Measurements from ENCODE around the gene TCN2.
"Not testable (repeated sequence)": the region's sequence is repeated elsewhere in the genome, so short reads cannot be mapped to it uniquely, and the experiment has no call there.

The TCN2 gene

DNA sequence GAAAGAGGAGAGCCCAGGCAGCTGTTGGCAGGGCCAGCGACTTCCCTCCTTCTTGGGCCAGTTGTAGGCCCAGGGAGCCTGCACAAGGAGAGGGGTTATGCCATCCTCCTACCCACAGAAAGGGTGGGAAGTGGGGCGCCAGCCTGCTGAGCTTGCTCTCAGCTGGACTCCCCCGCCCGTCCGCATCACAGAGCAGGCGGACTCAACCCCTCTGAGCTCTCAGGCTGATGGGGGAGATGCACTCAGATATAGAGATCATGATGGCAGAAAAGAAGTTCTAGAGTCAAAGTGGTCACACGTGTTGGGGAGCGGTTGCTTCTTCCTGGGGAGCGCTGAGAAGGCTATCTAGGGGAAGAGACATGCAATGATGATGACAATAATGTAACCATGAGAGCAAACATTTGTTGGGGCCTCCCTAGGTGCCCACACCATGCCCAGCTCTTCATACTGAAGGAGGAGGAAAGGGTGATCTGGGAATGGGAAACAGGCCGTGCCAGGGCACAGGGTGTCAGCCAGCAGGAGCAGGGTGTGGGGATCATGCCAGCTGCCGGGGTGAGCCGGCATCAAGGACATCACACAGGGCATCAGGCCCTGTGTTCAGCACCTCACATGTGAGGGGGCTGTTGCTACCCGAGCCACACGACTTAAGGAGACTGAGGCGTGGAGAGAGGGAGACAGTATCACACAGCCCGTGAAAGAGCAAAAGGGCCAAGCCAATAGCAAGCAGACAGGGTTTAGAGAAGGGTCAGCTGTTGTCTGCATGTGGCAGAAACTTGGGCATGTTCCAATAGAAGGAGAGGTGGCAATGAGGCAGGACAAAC is 36.3 kb downstream of the TCN2 start:
- no peak for DNase-seq (ENCODE audit: low read depth in 3 of 3, low spot score in 1 of 3)

GRCh38 chr22:30646518-30647160 is 39.7 kb downstream of the TCN2 start:
- no peak for DNase-seq (ENCODE audit: low read depth in 3 of 3, low spot score in 1 of 3)

- no peak for DNase-seq (ENCODE audit: low read depth in 3 of 3, low spot score in 1 of 3)
Observed at GRCh38 chr22:30647536-30647935, 40.6 kb downstream of the TCN2 start.

GRCh38 chr22:30648825-30649224 is 41.9 kb downstream of the TCN2 start:
- no peak for DNase-seq (ENCODE audit: low read depth in 3 of 3, low spot score in 1 of 3)

DNA sequence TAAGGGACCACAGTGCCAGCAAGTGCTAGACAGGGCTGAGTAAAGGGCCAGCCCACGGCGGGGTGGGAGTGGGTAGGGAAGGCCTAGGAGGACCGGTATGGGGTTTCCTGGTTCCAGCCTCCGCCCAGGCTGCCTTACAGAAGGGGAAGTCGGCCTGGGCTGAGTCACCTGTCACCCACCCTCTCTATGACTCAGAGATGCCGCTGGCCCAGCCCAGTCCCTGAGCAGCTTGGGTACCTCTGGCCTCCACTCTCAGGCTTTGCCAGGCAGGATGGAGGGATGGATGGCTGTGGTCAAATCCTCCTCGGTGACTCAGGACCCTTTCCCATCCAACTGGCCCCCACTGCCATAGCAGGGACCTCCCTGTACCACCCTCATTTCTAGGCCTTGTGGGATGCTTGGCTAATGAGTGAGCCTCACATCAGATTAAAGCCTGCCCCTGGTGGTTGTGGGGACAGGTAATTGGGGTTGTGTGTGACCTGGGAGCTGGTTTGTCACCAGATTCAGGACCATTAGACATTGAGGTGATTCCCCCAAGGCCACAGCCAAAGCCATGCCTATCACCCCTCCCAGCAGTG is 42.5 kb downstream of the TCN2 start:
- peak; percentile 50 to 70 (median 50) for DNase-seq (ENCODE audit: low read depth in 3 of 3, low spot score in 1 of 3)

- no peak for DNase-seq (ENCODE audit: low read depth in 3 of 3, low spot score in 1 of 3)
Observed at GRCh38 chr22:30650508-30651116, 43.6 kb downstream of the TCN2 start.

- no peak for DNase-seq (ENCODE audit: low read depth in 3 of 3, low spot score in 1 of 3)
Observed at GRCh38 chr22:30652852-30653251, 45.9 kb downstream of the TCN2 start.

DNA sequence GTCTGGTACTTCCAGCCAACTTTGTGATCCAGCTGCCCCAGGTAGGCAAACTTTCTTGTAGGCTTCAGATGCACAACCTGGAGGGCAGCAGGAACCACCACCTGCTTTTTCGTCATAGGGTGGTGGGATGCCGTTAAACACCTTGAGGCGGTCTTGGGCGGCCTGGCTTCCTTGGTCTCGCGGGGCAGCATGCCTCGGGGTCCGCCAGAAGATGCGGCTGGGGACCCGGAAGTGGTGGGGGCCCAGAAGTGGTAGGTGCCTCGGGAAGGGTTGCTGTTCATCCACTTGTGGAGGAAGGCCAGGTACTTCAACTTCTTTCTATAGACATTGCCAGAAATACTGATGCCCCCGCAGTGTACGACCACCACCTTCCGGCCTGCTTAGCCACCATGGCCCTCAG is 47.4 kb downstream of the TCN2 start:
- DNase-seq (ENCODE audit: low read depth in 3 of 3, low spot score in 1 of 3): no peak

- DNase-seq (ENCODE audit: low read depth in 3 of 3, low spot score in 1 of 3): no peak
Observed at GRCh38 chr22:30655532-30655931, 48.6 kb downstream of the TCN2 start.

GRCh38 chr22:30662040-30662439 is 55.1 kb downstream of the TCN2 start:
- no peak for DNase-seq (ENCODE audit: low read depth in 3 of 3, low spot score in 1 of 3)

- DNase-seq (ENCODE audit: low read depth in 3 of 3, low spot score in 1 of 3): no peak
Observed at GRCh38 chr22:30664798-30665197, 57.8 kb downstream of the TCN2 start.

- no peak for DNase-seq (ENCODE audit: low read depth in 3 of 3, low spot score in 1 of 3)
Observed at GRCh38 chr22:30665266-30665665, 58.3 kb downstream of the TCN2 start.

DNA sequence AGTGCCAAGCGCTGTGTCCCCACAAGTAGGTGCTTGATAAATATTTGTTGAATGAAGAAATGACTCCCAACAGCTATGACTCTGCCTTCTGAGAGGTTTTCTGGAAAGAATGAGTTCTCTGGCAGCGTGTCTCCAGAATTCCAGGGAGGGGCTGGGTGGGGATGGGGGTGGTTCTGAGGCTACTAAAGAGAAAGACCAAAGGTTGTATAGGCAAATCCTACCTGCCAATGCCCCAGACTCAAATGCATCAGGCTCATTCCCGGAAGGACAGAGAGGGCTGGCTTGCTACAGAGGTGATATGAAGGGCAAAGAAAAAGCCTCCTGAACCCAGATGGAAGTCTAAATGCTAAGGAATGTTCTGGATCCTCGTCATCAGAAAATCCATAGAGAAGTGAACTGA is 58.8 kb downstream of the TCN2 start:
- DNase-seq (ENCODE audit: low read depth in 3 of 3, low spot score in 1 of 3): no peak

DNA sequence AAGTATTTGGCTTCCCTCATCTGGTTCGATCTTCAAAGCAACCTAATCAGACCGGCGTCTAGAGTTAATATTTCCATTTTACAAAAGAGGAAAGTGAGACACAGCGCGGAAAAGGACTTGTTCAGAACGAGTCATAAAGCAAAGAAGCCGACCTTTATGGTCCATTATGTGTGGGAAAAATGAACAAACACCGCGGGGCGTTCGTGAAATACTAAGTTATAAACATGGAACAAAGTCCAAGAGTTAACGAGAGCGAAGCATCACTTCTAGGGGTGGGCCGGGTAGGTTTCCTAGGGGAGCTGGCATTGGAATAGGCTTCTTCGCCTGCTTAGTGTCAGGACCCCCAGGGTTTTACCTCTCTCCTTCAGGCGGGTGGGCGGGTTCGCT is 60.1 kb downstream of the TCN2 start:
- DNase-seq (ENCODE audit: low read depth in 3 of 3, low spot score in 1 of 3): no peak

DNA sequence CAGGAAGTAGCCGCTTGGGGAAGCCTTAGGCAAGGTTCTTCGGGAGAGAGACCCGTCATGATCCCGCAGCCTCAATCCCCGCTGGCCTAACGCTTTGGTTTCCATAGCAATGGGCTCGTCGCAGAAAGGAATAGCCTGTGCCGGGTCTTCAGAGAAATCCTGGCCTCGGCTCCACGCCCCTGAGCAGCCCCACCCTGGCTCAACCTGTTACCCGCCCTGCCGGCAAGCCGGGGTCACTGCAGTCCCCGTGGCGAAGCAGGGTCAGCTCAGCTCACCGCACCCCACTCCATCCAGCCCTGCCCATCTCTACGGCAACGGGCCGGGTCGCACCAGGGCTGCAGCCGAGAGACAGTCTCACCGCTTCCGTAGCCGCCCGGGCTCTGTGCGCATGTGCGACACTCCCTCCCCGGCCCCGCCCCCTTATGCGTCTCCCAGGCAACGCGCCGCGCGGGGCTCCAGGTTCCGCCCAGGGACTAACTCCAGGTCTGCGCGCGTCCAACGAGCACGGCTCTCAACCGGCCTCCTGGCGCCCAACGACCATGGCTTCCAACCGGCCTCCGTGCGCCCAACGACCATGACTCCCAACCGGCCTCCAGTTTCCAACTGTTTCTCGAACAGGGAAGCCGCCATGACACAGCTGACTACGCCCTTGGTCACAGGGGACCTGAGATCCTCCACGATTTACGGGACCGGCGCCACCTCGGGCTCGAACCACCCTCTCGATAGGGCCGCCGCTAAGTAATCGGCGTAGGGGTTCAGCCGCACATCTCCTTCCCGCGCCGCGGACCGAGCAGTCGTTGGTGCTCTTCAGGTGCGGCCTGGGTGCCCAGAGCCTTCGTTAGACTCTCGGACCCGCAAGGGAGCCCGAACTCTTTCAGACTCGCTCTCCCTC is 60.8 kb downstream of the TCN2 start, which contains the start of gene DUSP18:
Gene DUSP18, minus strand, starts transcription at position 382 of the 892 bp plus-strand sequence. CDS start 3,872 bp downstream, outside the sequence.
- DNase-seq (ENCODE audit: low read depth in 3 of 3, low spot score in 1 of 3): peak; percentile 82 to 97 (median 92)

- no peak for DNase-seq (ENCODE audit: low read depth in 3 of 3, low spot score in 1 of 3)
Observed at GRCh38 chr22:30668386-30668710, 61.4 kb downstream of the TCN2 start.

GRCh38 chr22:30671071-30671470 is 64.1 kb downstream of the TCN2 start:
- no peak for DNase-seq (ENCODE audit: low read depth in 3 of 3, low spot score in 1 of 3)

GRCh38 chr22:30673136-30673535 is 66.2 kb downstream of the TCN2 start:
- DNase-seq (ENCODE audit: low read depth in 3 of 3, low spot score in 1 of 3): no peak

GRCh38 chr22:30674482-30674881 is 67.5 kb downstream of the TCN2 start:
- DNase-seq (ENCODE audit: low read depth in 3 of 3, low spot score in 1 of 3): no peak

DNA sequence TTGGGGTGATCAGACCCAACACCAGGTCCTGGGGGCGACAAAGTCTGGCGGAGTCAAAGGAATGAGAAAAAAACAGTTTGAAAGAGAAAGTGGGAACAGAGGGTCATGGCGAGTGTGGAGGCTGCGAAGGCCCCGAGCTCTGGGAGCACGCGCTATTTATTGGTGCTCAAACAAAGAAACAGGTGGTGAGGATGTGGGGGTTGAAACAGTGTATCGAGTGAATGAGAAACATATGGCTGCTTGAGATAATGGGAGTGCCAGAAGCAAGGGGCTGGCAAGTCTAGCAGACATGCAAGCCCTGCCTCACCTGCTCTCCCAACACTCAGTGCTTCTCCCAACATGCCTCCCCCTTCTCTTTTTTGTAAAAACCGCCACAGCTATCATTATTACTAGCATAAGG is 68.5 kb downstream of the TCN2 start:
- DNase-seq (ENCODE audit: low read depth in 3 of 3, low spot score in 1 of 3): no peak

DNA sequence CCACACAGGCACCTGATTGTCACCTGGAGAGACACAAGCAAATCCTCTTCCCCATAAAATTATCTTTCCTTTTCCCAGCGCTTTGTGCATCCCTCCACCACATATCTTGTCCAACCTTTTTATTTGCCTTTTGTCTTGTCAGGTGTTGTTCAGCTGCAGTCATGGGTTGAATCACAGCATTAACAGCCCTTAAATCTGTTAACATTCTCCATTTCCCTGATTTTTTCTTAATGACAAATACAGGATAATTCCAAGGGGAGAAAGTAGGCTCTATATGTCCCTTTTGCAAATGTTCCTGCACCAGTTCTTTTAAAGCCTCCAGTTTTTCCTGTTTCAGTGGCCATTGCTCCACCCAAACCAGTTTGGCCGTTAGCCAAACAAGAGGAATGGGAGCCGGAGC is 69.6 kb downstream of the TCN2 start:
- DNase-seq (ENCODE audit: low read depth in 3 of 3, low spot score in 1 of 3): not testable (repeated sequence)

Measured in stimulated activated CD4-positive, alpha-beta T cell treated with anti-CD3 and anti-CD28 coated beads, TNF-alpha, amount 100 ng/mL, for 1 hour (primary cell).